PC-9 (cell line): ENCODE measurements around the gene CST9. TPM values are rescaled to one million over a fixed set of nuclear protein-coding genes. Genes with fewer than 3 reads are reported as not detected.

Experiments
- BruUV-seq: library from RNA; stranded (reverse); fragments of 400-500 nt; replicated peaks from 2 replicates; lab custom pipeline; 2021; lab: Mats Ljungman, UMichigan
- CTCF ChIA-PET: fragments of 300-600 bp; sonication (Branson Sonifier 250); formaldehyde crosslinking; loops from one replicate; lab custom pipeline; 2022; ENCODE audit warnings: antibody characterized with exemption; lab: Charles Lee
- POLR2A ChIA-PET: fragments of 300-600 bp; sonication (Branson Sonifier 250); formaldehyde crosslinking; loops from one replicate; lab custom pipeline; 2022; ENCODE audit warnings: antibody characterized with exemption; ENCODE audit not compliant: unreplicated experiment; lab: Charles Lee
- DNase-seq, 2 experiments: peaks; one replicate each; pipeline versions ENCODE4 v3.0.0 to v3.0.0-alpha.2; 2015 to 2022; ENCODE audit warnings: mixed read lengths in 1 of 2
- H2AFZ ChIP-seq: fragments of 200-600 bp; sonication (generic); 2 replicates; pipeline ENCODE4 v1.8.1; 2017; ENCODE audit warnings: antibody characterized with exemption
- H3F3A ChIP-seq: fragments of 200-600 bp; sonication (generic); 2 replicates; pipeline ENCODE4 v1.8.1; 2017; ENCODE audit warnings: antibody characterized with exemption, mild to moderate bottlenecking, low read depth; ENCODE audit not compliant: insufficient read depth
- H3K27ac ChIP-seq: fragments of 200-600 bp; sonication (generic); 2 replicates; pipeline ENCODE4 v1.6.1; 2016; ENCODE audit warnings: mixed run types
- H3K27me3 ChIP-seq: fragments of 200-600 bp; sonication (generic); 2 replicates; pipeline ENCODE4 v1.6.1; 2016; ENCODE audit warnings: low read depth, mixed run types; ENCODE audit not compliant: insufficient read depth
- H3K36me3 ChIP-seq: fragments of 200-600 bp; sonication (generic); 2 replicates; pipeline ENCODE4 v1.6.1; 2016; ENCODE audit warnings: low read depth, mixed run types
- H3K4me1 ChIP-seq: fragments of 200-600 bp; sonication (generic); replicated peaks from 2 replicates; pipeline ENCODE4 v1.6.1; 2016; ENCODE audit warnings: mixed run types; ENCODE audit not compliant: insufficient read depth
- H3K4me2 ChIP-seq: fragments of 200-600 bp; sonication (generic); 2 replicates; pipeline ENCODE4 v1.6.1; 2017; ENCODE audit warnings: mixed run types
- H3K4me3 ChIP-seq: fragments of 200-600 bp; sonication (generic); 2 replicates; pipeline ENCODE4 v1.6.1; 2016; ENCODE audit warnings: mixed run types
- H3K79me2 ChIP-seq: fragments of 200-600 bp; sonication (generic); 2 replicates; pipeline ENCODE4 v1.6.1; 2017; ENCODE audit warnings: low read depth, mixed run types
- H3K9me2 ChIP-seq: fragments of 200-600 bp; sonication (generic); 2 replicates; pipeline ENCODE4 v1.8.1; 2017; ENCODE audit warnings: mild to moderate bottlenecking; ENCODE audit not compliant: insufficient read depth
- H3K9me3 ChIP-seq: fragments of 200-600 bp; sonication (generic); 2 replicates; pipeline ENCODE4 v1.8.1; 2016; ENCODE audit warnings: low read depth; ENCODE audit not compliant: insufficient read depth
- H4K20me1 ChIP-seq: fragments of 200-600 bp; sonication (generic); 2 replicates; pipeline ENCODE4 v1.8.1; 2017; ENCODE audit not compliant: insufficient read depth
- EZH2 ChIP-seq: fragments of 200-600 bp; sonication (generic); IDR thresholded peaks from 2 replicates; pipeline ENCODE4 v1.8.0; 2017; ENCODE audit warnings: antibody characterized with exemption, low read depth
- intact Hi-C: fragments of 100-400 bp; cut with micrococcal nuclease; formaldehyde crosslinking; loops from one replicate; pipeline ENCODE4 v1.10.0; 2022; ENCODE audit not compliant: unreplicated experiment
- total RNA-seq: library from RNA; stranded (reverse); gene quantifications from 2 replicates; pipeline ENCODE4 v1.2.3, GENCODE V29; 2021
- TF ChIP-seq, protein P1 (sequence below): fragments of 200-600 bp; sonication (generic); conservative IDR thresholded peaks from 2 replicates; pipeline ENCODE4 v1.6.1; 2017; ENCODE audit warnings: mixed run types, antibody characterized with exemption, mild to moderate bottlenecking, moderate library complexity

Gene CST9
- total RNA-seq, 1 experiment from 2014 or later = not detected

DNA sequence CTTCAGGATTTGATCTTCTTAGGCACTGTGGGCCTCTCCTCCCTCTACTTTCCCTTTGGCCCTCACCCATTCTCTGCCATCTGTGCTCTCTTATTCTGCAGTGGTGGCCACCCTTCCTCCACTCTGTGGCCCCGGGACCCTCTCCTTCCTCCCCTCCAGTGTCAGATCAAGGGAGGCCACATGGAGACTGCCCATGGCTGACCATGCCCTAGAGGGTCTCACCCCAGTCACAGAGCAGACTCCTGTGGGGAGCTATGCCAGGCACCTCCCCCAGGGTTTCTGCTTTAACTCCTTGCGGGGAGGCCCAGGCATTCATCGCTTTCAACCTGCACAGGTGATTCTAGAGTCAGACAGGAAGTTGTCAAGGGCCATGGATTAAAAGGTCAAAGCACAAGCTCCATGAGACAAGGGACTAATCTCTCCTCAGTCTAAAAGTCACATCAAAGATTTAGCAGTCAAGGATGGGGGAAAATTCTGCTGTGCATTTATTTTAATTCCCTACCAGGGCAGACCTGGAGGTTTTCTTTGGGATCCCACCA lies 47.8 kb upstream of the CST9 start:
- Histone ChIP-seq H3K27ac (no peak overlapping the region), H3K4me1 (no peaks in the 10 kb centered on the region), H3K4me3 (no peak overlapping the region), H3K36me3 (no peaks in the 10 kb centered on the region), H3K4me2 (no peak overlapping the region), H3F3A (no peaks in the 10 kb centered on the region), H2AFZ (no peak overlapping the region), H3K9me2 (no peaks in the 10 kb centered on the region), H4K20me1 (no peaks in the 10 kb centered on the region), H3K9me3 (no peaks in the 10 kb centered on the region), H3K79me2 (no peaks in the 10 kb centered on the region), H3K27me3 (no peaks in the 10 kb centered on the region)
- POLR2A ChIA-PET = no interaction called here
- TF ChIP-seq EZH2 = no peak
- CTCF ChIA-PET = no interaction called here
- intact Hi-C loops = no loop called here
- no TSS peak for BruUV-seq
- no peak for DNase-seq

DNA sequence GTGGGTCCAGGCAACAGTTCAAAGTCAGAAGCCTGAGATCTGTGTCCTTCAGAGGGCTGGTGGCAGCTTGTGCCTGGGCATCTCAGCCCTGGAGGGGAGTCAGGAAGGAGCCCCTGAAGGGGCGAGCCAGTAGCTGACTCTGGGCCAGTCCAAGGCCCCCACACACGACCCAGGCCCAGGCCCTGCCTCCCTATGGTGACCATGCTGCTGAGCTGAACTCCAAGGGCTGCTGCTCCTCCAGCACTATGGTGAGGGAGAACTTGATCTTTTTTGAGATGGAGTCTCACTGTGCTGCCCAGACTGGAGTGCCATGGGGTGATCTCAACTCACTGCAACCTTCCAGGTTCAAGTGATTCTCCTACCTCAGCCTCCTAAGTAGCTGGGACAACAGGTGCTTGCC lies 47.2 kb upstream of the CST9 start:
- Histone ChIP-seq H3K9me3 (no peaks in the 10 kb centered on the region), H3K4me3 (no peak overlapping the region), H2AFZ (no peak overlapping the region), H3K9me2 (no peaks in the 10 kb centered on the region), H3K4me1 (no peaks in the 10 kb centered on the region), H3K79me2 (no peaks in the 10 kb centered on the region), H3F3A (no peaks in the 10 kb centered on the region), H3K27ac (no peak overlapping the region), H4K20me1 (no peaks in the 10 kb centered on the region), H3K27me3 (no peaks in the 10 kb centered on the region), H3K36me3 (no peaks in the 10 kb centered on the region), H3K4me2 (no peak overlapping the region)
- ChIA-PET POLR2A (no interaction called here), CTCF (no interaction called here)
- no TSS peak for BruUV-seq
- intact Hi-C loops = no loop called here
- TF ChIP-seq EZH2 = no peak
- TF ChIP-seq, protein P1, sequence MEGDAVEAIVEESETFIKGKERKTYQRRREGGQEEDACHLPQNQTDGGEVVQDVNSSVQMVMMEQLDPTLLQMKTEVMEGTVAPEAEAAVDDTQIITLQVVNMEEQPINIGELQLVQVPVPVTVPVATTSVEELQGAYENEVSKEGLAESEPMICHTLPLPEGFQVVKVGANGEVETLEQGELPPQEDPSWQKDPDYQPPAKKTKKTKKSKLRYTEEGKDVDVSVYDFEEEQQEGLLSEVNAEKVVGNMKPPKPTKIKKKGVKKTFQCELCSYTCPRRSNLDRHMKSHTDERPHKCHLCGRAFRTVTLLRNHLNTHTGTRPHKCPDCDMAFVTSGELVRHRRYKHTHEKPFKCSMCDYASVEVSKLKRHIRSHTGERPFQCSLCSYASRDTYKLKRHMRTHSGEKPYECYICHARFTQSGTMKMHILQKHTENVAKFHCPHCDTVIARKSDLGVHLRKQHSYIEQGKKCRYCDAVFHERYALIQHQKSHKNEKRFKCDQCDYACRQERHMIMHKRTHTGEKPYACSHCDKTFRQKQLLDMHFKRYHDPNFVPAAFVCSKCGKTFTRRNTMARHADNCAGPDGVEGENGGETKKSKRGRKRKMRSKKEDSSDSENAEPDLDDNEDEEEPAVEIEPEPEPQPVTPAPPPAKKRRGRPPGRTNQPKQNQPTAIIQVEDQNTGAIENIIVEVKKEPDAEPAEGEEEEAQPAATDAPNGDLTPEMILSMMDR = no peak
- no peak for DNase-seq

DNA sequence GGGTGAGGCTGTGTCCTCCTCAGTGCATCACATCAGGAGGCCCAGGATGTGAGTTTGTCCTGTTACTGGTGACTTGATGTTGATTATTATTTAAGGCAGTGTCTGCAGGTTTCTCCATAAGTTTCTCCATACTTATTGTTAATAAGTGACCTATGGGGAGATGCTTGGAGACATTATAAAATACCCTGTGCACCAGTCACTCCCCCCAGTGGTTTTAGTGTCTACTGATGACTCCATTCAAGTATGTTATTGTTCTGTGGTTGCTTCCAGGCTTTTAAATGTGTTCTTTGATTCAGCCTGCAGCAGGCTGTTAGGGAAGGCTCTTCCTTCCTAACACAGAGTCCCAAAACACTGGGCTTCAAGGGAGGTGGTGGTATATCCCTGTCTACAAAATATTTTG lies 46.7 kb upstream of the CST9 start:
- H4K20me1 ChIP-seq = no peaks in the 10 kb centered on the region
- H3F3A ChIP-seq = no peaks in the 10 kb centered on the region
- no peaks in the 10 kb centered on the region for H3K4me1 ChIP-seq
- H3K79me2 ChIP-seq = no peaks in the 10 kb centered on the region
- H3K27ac ChIP-seq = no peak overlapping the region
- H3K36me3 ChIP-seq = no peaks in the 10 kb centered on the region
- H2AFZ ChIP-seq = no peak overlapping the region
- TF ChIP-seq, protein P1 = no peak
- no peak for TF ChIP-seq EZH2
- intact Hi-C loops = no loop called here
- no TSS peak for BruUV-seq
- CTCF ChIA-PET = no interaction called here
- no peaks in the 10 kb centered on the region for H3K27me3 ChIP-seq
- POLR2A ChIA-PET = no interaction called here
- H3K9me3 ChIP-seq = no peaks in the 10 kb centered on the region
- no peak overlapping the region for H3K4me3 ChIP-seq
- H3K4me2 ChIP-seq = no peak overlapping the region
- no peak for DNase-seq
- no peaks in the 10 kb centered on the region for H3K9me2 ChIP-seq

DNA sequence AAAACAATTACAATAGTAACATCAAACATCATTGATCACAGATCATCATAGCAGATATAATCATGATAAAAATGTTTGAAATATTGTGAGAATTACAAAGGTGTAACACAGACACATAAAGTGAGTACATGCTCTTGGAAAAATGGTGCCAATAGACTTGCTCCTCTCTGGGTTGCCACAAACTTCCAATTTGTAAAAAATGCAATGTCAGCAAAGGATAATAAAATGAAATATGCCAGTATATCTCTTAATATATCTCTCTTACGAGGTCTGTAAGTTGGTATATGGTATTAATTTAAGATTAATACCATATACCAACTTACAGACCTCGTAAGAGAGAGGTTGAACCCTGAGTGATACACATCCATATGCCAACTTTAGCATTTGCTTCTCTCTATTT lies 45.4 kb upstream of the CST9 start:
- H3K4me3 ChIP-seq = no peak overlapping the region
- H3K4me2 ChIP-seq = no peak overlapping the region
- intact Hi-C loops = no loop called here
- no peak for DNase-seq
- ChIA-PET POLR2A (no interaction called here), CTCF (no interaction called here)
- no peaks in the 10 kb centered on the region for H3K27me3 ChIP-seq
- H3K36me3 ChIP-seq = no peaks in the 10 kb centered on the region
- H3F3A ChIP-seq = peaks cover 6% of the 10 kb centered on the region; the same call in 1 of the 2 replicates
- no peaks in the 10 kb centered on the region for H3K9me2 ChIP-seq
- H3K27ac ChIP-seq = no peak overlapping the region
- no peak overlapping the region for H2AFZ ChIP-seq
- H4K20me1 ChIP-seq = no peaks in the 10 kb centered on the region
- peaks cover 8% of the 10 kb centered on the region for H3K4me1 ChIP-seq
- no peaks in the 10 kb centered on the region for H3K9me3 ChIP-seq
- no TSS peak for BruUV-seq
- TF ChIP-seq, protein P1 = no peak
- no peak for TF ChIP-seq EZH2
- no peaks in the 10 kb centered on the region for H3K79me2 ChIP-seq
